Neuronal stem cell (in vitro differentiated cells): ENCODE measurements around the gene MCCD1.
"Not testable (repeated sequence)": the region's sequence is repeated elsewhere in the genome, so short reads cannot be mapped to it uniquely, and the experiment has no call there.

Source experiments
- DNase-seq: peaks from one replicate; pipeline ENCODE4 v3.0.0-alpha.2; 2013; ENCODE audit warnings: low spot score
- H2AFZ ChIP-seq: one replicate; pipeline ENCODE4 v1.6.1; 2013; ENCODE audit warnings: mild to moderate bottlenecking, low read length, inconsistent platforms
- H2AK5ac ChIP-seq: 2 replicates; pipeline ENCODE4 v1.6.1; 2013; ENCODE audit warnings: low read depth, mild to moderate bottlenecking, inconsistent platforms, low read length, moderate library complexity, mixed read lengths
- H2BK120ac ChIP-seq: 2 replicates; pipeline ENCODE4 v1.6.1; 2013; ENCODE audit warnings: low read depth, mild to moderate bottlenecking, inconsistent platforms, low read length, moderate library complexity, mixed read lengths
- H2BK12ac ChIP-seq: one replicate; pipeline ENCODE4 v1.6.1; 2013; ENCODE audit warnings: low read length, inconsistent platforms
- H2BK15ac ChIP-seq: 2 replicates; pipeline ENCODE4 v1.6.1; 2013; ENCODE audit warnings: mild to moderate bottlenecking, low read length, inconsistent platforms, mixed read lengths
- H2BK5ac ChIP-seq: one replicate; pipeline ENCODE4 v1.6.1; 2013; ENCODE audit warnings: inconsistent platforms, mild to moderate bottlenecking, low read length, moderate library complexity
- H3K14ac ChIP-seq: one replicate; pipeline ENCODE4 v1.6.1; 2013; ENCODE audit warnings: low read length, inconsistent platforms
- H3K18ac ChIP-seq: 2 replicates; pipeline ENCODE4 v1.6.1; 2013; ENCODE audit warnings: low read length, inconsistent platforms
- H3K23ac ChIP-seq: 2 replicates; pipeline ENCODE4 v1.6.1; 2013; ENCODE audit warnings: low read depth, mild to moderate bottlenecking, mixed read lengths, low read length, inconsistent platforms; ENCODE audit not compliant: poor library complexity
- H3K27ac ChIP-seq: replicated peaks from 3 replicates; pipeline ENCODE4 v1.5.1; 2013; ENCODE audit warnings: low read length, inconsistent platforms
- H3K27me3 ChIP-seq, 3 experiments: 2 replicates each; pipeline ENCODE4 v1.6.1; 2013; ENCODE audit warnings: low read length in 3 of 3, mild to moderate bottlenecking in 2 of 3, inconsistent platforms in 1 of 3, low read depth in 1 of 3, mixed read lengths in 1 of 3, moderate library complexity in 1 of 3; ENCODE audit not compliant: control insufficient read depth in 3 of 3, insufficient read depth in 3 of 3
- H3K36me3 ChIP-seq, 2 donors: replicated peaks in 1 of 2; 2 replicates each; pipeline ENCODE4 v1.6.1; 2013; ENCODE audit warnings: low read length in 2 of 2; ENCODE audit not compliant: control insufficient read depth in 2 of 2, insufficient read depth in 2 of 2
- H3K4ac ChIP-seq: 2 replicates; pipeline ENCODE4 v1.6.1; 2013; ENCODE audit warnings: inconsistent platforms, mild to moderate bottlenecking, low read length, moderate library complexity
- H3K4me1 ChIP-seq, 2 donors: 1 replicate in 1 of 2; 2 replicates in 1 of 2; pipeline ENCODE4 v1.6.1; 2013; ENCODE audit warnings: low read length in 2 of 2, low read depth in 1 of 2; ENCODE audit not compliant: control insufficient read depth in 2 of 2, insufficient read depth in 1 of 2
- H3K4me2 ChIP-seq: one replicate; pipeline ENCODE4 v1.6.1; 2013; ENCODE audit warnings: mild to moderate bottlenecking, low read length, inconsistent platforms; ENCODE audit not compliant: insufficient read depth, poor library complexity, severe bottlenecking
- H3K4me3 ChIP-seq, 2 donors: 2 replicates each; pipeline ENCODE4 v1.5.1; 2013; ENCODE audit warnings: low read length in 2 of 2, mild to moderate bottlenecking in 2 of 2, inconsistent platforms in 1 of 2, moderate library complexity in 1 of 2
- H3K79me1 ChIP-seq: one replicate; pipeline ENCODE4 v1.6.1; 2013; ENCODE audit warnings: low read depth, mild to moderate bottlenecking, inconsistent platforms, low read length, moderate library complexity
- H3K9ac ChIP-seq: one replicate; pipeline ENCODE4 v1.6.1; 2013; ENCODE audit warnings: mild to moderate bottlenecking, low read depth, low read length, inconsistent platforms; ENCODE audit not compliant: poor library complexity
- H3K9me3 ChIP-seq, 2 donors: replicated peaks in 1 of 2; 2 replicates each; pipeline versions ENCODE3 to v1.6.1; 2013; ENCODE audit warnings: low read length in 2 of 2, mild to moderate bottlenecking in 2 of 2, inconsistent platforms in 1 of 2, low read depth in 1 of 2, mixed read lengths in 1 of 2, moderate library complexity in 1 of 2; ENCODE audit not compliant: control insufficient read depth in 2 of 2, insufficient read depth in 1 of 2
- H4K8ac ChIP-seq: one replicate; pipeline ENCODE4 v1.6.1; 2013; ENCODE audit warnings: low read depth, mild to moderate bottlenecking, inconsistent platforms, low read length, moderate library complexity
- H4K91ac ChIP-seq: one replicate; pipeline ENCODE4 v1.6.1; 2013; ENCODE audit warnings: low read length, low read depth, mild to moderate bottlenecking, inconsistent platforms; ENCODE audit not compliant: poor library complexity
- WGBS, 2 donors: extraction: QIAGEN DNeasy Blood & Tissue Kit; methylation state at CpG; one replicate each; pipeline ENCODE4 v1.1.7; 2013; ENCODE audit warnings: missing lambda C conversion rate in 2 of 2, mixed read lengths in 1 of 2; ENCODE audit not compliant: insufficient read length in 2 of 2, insufficient replicate concordance in 1 of 2; ENCODE audit errors: extremely low coverage in 2 of 2; 5-methylcytosine and 5-hydroxymethylcytosine counted together

Gene MCCD1

DNA sequence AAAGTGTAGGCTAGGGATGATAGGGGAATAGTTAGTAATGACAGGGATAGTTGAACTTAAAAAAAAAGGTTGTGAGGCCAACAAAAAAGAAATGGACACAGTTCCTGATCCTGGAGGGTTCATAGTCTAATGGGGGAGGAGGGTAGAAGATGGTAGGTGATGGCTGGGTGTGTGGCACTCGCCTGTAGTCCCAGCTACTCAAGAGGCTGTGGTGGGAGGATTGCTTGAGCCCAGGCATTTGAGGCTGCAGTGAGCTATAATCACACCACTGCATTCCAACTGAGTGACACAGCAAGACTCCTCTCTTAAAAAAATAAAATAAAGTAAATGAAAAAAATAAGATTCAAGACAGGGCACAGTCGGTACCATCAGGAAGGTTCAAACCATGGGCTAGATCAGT is 33.2 kb upstream of the MCCD1 start:
- Histone ChIP-seq H2BK15ac (no peak overlapping the region), H3K9ac (no peak overlapping the region), H3K79me1 (no peaks in the 10 kb centered on the region), H3K4me3 (no peak overlapping the region), H3K36me3 (no peaks in the 10 kb centered on the region), H2BK5ac (no peak overlapping the region), H2BK12ac (no peak overlapping the region), H3K27me3 (peaks cover 0 to 75% (median 28%) of the 10 kb centered on the region in 3 experiments), H2AK5ac (no peak overlapping the region), H4K91ac (no peak overlapping the region), H4K8ac (no peak overlapping the region), H2BK120ac (no peak overlapping the region), H3K23ac (no peak overlapping the region), H3K27ac (no peak overlapping the region), H3K4me2 (no peak overlapping the region), H2AFZ (no peak overlapping the region), H3K18ac (no peak overlapping the region), H3K9me3 (no peaks in the 10 kb centered on the region), H3K4ac (no peak overlapping the region), H3K4me1 (peaks cover 0 to 11% of the 10 kb centered on the region in 2 donors), H3K14ac (no peak overlapping the region)
- no peak for DNase-seq
- whole genome bisulfite sequencing, 2 donors, result no CpG with 5 or more reads among the region's 2 CpGs

- H3K27me3 ChIP-seq, result peaks cover 0 to 84% (median 28%) of the 10 kb centered on the region in 3 experiments
Observed at GRCh38 chr6:31496826-31497225, 31.9 kb upstream of the MCCD1 start.

GRCh38 chr6:31497531-31498476 is 31.0 kb upstream of the MCCD1 start, which contains the start of gene MICB:
Gene MICB (plus strand): TSS chr6:31498145. CDS start chr6:31498194, 49 bp downstream.
- Histone ChIP-seq H3K4me2 (peak within 1 kb of the TSS; percentile 89), H3K4me1 (peaks cover 0 to 11% of the 10 kb centered on the region in 2 donors), H3K14ac (no peak within 1 kb of the TSS), H2BK5ac (no peak within 1 kb of the TSS), H3K18ac (peak within 1 kb of the TSS; percentile 87), H3K9ac (peak within 1 kb of the TSS; percentile 37), H4K91ac (no peak within 1 kb of the TSS), H3K4me3 (peak within 1 kb of the TSS; percentile 2 to 73), H2BK12ac (no peak within 1 kb of the TSS), H2AK5ac (peak within 1 kb of the TSS; percentile 94), H3K23ac (peak within 1 kb of the TSS; percentile 91), H3K9me3 (no peaks in the 10 kb centered on the region), H3K27ac (no peak within 1 kb of the TSS), H2BK120ac (no peak within 1 kb of the TSS), H2BK15ac (peak within 1 kb of the TSS; percentile 5), H2AFZ (peak within 1 kb of the TSS; percentile 79), H3K36me3 (no peaks in the 10 kb centered on the region), H3K79me1 (no peaks in the 10 kb centered on the region), H3K27me3 (peaks cover 0 to 80% (median 28%) of the 10 kb centered on the region in 3 experiments), H4K8ac (peak within 1 kb of the TSS; percentile 56), H3K4ac (no peak within 1 kb of the TSS)
- no CpG with 5 or more reads among the region's 64 CpGs for WGBS, 2 donors
- peak; percentile 62 for DNase-seq

More at GRCh38 chr6:31496826-31497225, 31.9 kb upstream of the MCCD1 start:
- peak overlapping the region; percentile 5 for H2BK15ac ChIP-seq
- H3K9me3 ChIP-seq, H2BK5ac ChIP-seq, H3K36me3 ChIP-seq, H3K14ac ChIP-seq, H2AK5ac ChIP-seq, H3K4me2 ChIP-seq, H2BK120ac ChIP-seq, H3K79me1 ChIP-seq, H2BK12ac ChIP-seq, H2AFZ ChIP-seq, H4K91ac ChIP-seq, H3K27ac ChIP-seq, H3K9ac ChIP-seq, H3K4ac ChIP-seq, H3K23ac ChIP-seq, H3K18ac ChIP-seq, H3K4me3 ChIP-seq, H4K8ac ChIP-seq, DNase-seq: not testable (repeated sequence)
- peaks cover 0 to 11% of the 10 kb centered on the region in 2 donors for H3K4me1 ChIP-seq
- no CpG with 5 or more reads among the region's 4 CpGs for WGBS, 2 donors

- no peak overlapping the region for H2BK5ac ChIP-seq
- H3K4ac ChIP-seq, result no peak overlapping the region
- H4K8ac ChIP-seq, result no peak overlapping the region
- H2AK5ac ChIP-seq, result peak overlapping the region; percentile 94
- no peak for DNase-seq
- no peak overlapping the region for H2BK15ac ChIP-seq
- H3K4me2 ChIP-seq, result peak overlapping the region; percentile 37
- no peak overlapping the region for H2BK12ac ChIP-seq
- H3K14ac ChIP-seq, result no peak overlapping the region
- H3K9me3 ChIP-seq, result no peaks in the 10 kb centered on the region
- no peaks in the 10 kb centered on the region for H3K79me1 ChIP-seq
- no CpG with 5 or more reads among the region's 21 CpGs for WGBS, 2 donors
- H3K27ac ChIP-seq, result no peak overlapping the region
- no peaks in the 10 kb centered on the region for H3K36me3 ChIP-seq
- H4K91ac ChIP-seq, result no peak overlapping the region
- H3K23ac ChIP-seq, result peak overlapping the region; percentile 91
- peak overlapping the region; percentile 3 for H3K9ac ChIP-seq
- peak overlapping the region; percentile 62 for H2AFZ ChIP-seq
- no peak overlapping the region for H3K4me3 ChIP-seq
- H3K4me1 ChIP-seq, result peaks cover 0 to 11% of the 10 kb centered on the region in 2 donors
- peaks cover 0 to 73% (median 28%) of the 10 kb centered on the region in 3 experiments for H3K27me3 ChIP-seq
- H3K18ac ChIP-seq, result no peak overlapping the region
- H2BK120ac ChIP-seq, result no peak overlapping the region
Observed at GRCh38 chr6:31498748-31499147, 30.0 kb upstream of the MCCD1 start.
